22Rv1 (cell line): ENCODE results near the gene NRF1.
"Not testable (repeated sequence)": the region's sequence is repeated elsewhere in the genome, so short reads cannot be mapped to it uniquely, and the experiment has no call there.

Experiments
- ZFX ChIP-seq: fragments of 450-650 bp; IDR thresholded peaks from 2 replicates; pipeline ENCODE4 v1.6.1; 2017; ENCODE audit warnings: antibody characterized with exemption, borderline replicate concordance
- TF ChIP-seq, protein P1 (sequence below): fragments of 450-650 bp; IDR thresholded peaks from 2 replicates; pipeline ENCODE4 v1.5.1; 2017; ENCODE audit warnings: mild to moderate bottlenecking

DNA sequence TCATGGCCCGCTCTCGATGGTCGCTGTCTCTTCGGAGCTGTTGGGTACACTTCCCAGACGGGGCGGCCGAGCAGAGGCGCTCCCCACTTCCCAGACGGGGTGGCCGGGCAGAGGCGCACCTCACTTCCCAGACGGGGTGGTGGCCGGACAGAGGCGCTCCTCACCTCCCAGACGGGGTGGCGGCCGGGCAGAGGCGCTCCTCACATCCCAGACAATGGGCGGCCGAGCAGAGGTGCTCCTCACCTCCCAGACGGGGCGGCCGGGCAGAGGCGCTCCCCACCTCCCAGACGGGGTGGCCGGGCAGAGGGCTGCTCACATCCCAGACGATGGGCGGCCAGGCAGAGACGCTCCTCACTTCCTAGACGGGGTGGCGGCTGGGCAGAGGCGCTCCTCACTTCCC lies 51.7 kb downstream of the NRF1 start:
- TF ChIP-seq, protein P1, sequence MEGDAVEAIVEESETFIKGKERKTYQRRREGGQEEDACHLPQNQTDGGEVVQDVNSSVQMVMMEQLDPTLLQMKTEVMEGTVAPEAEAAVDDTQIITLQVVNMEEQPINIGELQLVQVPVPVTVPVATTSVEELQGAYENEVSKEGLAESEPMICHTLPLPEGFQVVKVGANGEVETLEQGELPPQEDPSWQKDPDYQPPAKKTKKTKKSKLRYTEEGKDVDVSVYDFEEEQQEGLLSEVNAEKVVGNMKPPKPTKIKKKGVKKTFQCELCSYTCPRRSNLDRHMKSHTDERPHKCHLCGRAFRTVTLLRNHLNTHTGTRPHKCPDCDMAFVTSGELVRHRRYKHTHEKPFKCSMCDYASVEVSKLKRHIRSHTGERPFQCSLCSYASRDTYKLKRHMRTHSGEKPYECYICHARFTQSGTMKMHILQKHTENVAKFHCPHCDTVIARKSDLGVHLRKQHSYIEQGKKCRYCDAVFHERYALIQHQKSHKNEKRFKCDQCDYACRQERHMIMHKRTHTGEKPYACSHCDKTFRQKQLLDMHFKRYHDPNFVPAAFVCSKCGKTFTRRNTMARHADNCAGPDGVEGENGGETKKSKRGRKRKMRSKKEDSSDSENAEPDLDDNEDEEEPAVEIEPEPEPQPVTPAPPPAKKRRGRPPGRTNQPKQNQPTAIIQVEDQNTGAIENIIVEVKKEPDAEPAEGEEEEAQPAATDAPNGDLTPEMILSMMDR = not testable (repeated sequence)
- TF ChIP-seq ZFX = not testable (repeated sequence)
